HG03432 (cell line): ENCODE measurements around the gene ALKBH3.

Source experiments
- ATAC-seq: cut with Tn5 transposase; IDR thresholded peaks from one replicate; pipeline ENCODE4 v1.9.1; 2021; ENCODE audit warnings: mild to moderate bottlenecking, moderate library complexity; ENCODE audit not compliant: unreplicated experiment

The ALKBH3 gene

DNA sequence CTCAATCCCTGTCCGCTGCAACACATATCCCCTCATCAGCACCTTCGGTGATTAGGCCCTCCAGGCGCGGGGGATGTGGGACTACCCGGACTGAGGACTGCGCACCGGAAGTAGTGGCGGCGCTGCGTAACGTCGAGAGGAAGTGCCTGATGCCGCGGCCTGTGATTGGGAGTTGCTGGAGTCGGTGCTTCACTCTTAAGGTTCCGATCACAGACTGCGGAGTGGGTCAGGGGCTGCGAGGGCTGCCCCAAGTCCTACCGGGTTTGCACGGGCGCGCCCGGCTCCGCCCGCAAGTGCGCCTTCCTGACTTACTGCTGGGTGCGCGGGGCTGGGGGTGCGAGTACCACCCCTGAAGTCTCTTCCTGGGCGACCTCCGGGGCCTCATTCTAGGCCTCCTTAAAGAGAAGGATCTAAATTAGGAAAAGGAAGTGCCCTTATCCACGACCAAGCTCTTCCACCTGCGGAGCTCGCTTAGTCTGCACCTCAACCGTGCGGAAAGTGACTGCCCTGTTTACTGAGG is at the start of gene ALKBH3:
ALKBH3 (plus strand) TSS at position 192 of the 520 bp plus-strand sequence. CDS start 1,822 bp downstream, outside the sequence.
- ATAC-seq, result peak; percentile 99

DNA sequence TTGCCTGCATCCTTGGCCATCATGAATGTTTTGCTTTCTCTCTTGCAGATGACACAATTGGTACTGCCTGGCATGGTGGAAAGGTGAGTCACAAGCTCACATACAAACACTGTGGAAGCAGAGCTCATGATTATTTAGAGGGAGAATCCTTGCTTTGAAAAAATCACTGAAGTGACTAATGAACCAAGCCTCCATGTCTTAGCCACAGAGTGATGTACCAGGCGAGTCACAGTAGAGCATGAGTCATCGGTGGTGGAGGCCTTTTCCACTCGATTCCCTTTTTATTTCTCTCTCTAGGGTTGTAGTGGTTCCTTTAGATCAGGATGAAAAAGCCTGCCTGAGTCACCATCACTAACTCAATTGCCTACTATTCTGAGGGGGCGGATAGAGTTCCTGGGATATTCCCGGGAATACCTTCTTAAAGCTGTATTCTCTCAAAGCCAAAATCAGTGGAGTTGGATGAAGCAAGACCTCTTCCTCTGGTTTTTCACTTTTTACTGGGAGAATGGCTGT is 49.6 kb upstream of the ALKBH3 start:
- ATAC-seq, result peak; percentile 63

DNA sequence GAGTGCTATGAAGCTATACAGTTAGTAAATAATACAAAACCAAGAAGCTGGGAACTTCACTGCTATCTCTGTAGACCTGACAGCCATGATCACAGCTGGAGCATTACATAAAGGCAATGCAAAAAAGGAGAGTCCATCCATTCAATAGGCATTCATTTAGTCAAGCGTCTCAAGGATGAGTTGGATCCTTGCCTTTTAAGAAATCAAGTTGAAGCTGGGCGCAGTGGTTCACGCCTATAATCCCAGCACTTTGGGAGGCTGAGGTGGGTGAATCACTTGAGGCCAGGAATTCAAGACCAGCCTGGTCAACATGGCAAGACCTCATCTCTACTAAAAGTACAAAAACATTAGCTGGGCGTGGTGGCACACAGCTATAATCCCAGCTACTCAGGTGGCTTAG is 48.1 kb upstream of the ALKBH3 start:
- no peak for ATAC-seq

DNA sequence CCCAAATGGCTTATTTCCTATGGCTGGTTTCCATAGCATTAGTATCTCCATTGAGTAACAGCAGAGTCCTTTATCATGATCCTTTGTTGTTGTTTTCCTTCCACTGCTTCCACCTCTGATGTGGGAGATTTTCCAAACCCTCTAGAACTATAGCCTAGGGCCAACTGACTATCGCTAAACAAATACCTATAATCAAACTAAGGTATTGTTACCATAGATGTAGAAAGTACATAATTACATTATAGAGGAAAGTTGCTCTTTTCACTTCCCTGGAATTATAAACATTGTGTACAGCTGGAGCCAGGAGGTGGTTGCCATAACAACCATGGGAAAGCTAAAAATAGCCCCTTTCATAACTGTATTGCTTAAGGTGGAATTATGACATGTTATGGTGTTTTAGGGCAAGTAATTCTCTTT is 47.0 kb upstream of the ALKBH3 start:
- no peak for ATAC-seq

DNA sequence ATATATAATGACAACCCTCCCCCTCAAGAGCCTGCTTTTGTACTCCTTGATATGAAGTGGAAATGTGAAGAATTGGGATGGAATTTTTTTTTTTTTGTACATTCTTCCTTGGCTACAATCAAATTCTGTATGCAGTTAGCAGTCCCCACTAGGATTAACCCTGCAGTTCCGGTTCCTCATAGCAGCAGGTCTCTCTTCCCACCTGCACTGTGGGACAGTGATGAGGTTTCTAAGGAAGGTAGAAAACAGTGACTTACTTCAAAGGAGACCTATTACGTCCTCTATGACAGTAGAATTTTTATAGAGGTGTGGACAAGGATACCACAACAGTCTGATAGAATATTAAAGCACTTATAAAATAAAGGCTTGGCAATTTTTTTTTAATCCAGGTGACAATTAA is 46.3 kb upstream of the ALKBH3 start:
- ATAC-seq, result no peak

DNA sequence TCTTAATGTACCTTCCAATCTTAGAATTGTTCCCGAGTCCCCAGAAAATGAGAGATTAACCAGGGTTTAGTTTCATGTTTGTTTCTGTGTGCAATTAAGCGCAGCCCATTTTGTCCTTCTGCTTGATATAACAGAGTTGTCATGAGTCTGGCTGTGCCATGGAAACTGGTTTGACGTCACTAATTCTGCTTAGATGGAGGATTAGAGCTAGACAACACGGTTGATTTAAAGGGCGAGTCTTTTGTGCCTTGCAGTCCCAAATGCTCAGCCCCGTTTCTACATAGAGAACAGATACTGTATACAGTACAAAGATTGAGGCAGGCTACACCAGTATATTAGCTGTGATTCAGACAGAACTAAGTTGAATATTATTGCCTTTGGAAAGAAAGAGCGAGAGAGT is 45.5 kb upstream of the ALKBH3 start:
- ATAC-seq, result no peak

DNA sequence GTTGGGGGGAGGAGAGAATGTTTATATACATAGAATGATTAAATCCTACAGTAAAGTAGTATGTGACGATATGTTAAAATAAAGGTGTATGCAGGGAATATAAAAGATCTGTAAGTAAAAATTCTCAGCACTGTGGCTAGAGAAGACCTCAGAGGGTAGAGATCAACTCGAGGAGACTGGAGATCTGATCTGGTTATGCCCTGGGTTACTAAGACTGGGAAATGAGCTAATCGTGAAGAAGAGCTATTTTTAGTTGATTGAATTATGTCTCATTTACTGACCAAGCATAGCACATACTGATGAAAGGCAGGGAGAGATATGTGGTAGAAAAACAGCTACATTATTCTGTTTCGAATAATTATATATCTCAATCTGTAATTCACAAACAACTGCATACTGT is 42.8 kb upstream of the ALKBH3 start:
- peak; percentile 69 for ATAC-seq

DNA sequence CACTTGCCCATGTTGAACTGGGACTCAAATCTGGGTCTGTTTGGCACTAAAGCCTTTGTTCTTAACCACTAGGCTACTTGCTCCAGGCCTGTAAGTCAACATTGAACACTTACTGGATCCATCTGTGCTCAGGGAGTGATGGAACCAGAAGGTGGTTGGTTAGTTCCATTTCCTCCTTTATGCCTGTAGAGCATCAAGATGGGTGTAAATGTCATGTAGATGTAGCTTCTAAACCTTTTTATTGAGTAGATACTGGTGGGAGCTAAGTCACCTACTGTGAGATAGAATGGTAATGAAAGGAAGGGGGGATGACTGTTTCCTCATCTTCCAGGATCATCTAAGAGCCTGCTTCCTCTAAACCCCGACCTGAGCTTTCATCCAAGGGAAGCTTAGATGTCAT is 38.6 kb upstream of the ALKBH3 start:
- ATAC-seq, result no peak

DNA sequence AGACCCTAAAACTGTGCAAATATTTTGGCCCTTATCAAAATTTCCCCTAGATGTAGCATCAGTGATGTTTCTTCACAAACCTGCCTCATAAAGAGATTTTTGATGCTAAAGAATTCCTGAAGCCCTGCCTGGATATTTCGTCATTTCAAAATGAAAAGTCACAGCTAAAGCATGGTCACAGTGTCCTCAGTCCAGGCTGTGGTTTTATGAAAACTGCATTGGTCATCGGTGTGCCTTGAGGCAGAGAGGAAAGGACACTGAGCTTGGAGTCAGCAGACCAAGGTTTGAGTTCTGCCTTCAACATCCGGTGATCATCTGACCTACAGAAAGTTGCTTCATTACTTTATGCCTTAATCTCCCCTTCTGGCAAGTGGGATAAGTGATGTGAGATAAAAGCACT is 34.8 kb upstream of the ALKBH3 start:
- ATAC-seq, result no peak

DNA sequence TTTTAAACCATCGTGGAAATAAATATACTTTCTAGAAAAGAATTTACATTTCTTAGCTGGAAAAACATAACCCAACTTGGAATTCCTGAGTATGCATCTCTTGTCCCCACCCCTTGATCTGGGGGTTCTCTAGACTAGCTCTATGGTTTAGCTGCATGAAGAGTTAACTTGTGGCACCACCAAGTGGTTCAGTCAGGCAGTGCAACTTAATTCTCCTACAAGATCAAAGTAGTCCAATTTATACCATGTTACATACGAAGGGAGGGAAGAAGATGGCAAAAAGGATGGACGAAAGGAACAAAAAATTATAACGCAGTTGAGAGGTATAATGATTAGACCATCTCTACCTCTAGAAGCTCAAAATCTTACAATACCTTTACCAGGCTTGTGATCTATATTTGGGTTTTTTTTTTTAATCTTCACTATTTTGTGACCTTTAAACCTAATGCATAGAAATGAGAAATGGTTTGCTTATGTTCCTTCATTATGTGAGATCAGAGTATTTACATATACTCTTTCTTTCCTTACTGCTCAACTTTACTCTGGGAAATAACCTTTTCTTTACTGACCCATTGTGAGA is 28.5 kb upstream of the ALKBH3 start:
- ATAC-seq, result peak; percentile 87

DNA sequence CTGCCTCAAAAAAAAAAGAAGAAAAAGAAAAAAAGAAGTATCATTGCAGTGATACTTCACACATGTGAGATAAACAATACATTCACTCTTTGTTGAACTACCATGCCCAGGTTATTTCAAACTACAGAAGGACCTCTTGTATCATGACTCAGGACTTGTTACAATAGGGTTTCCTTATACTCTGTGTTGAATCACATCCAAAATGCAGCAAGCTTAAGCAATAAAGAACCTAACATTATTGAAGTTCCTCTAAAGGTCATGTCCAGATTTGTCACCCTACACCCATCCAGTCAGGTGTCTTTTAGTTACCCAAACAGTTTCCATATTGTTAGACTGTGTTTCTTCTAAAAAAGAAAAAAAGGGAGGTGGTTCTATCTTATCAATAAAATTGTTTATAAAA is 26.9 kb upstream of the ALKBH3 start:
- no peak for ATAC-seq

DNA sequence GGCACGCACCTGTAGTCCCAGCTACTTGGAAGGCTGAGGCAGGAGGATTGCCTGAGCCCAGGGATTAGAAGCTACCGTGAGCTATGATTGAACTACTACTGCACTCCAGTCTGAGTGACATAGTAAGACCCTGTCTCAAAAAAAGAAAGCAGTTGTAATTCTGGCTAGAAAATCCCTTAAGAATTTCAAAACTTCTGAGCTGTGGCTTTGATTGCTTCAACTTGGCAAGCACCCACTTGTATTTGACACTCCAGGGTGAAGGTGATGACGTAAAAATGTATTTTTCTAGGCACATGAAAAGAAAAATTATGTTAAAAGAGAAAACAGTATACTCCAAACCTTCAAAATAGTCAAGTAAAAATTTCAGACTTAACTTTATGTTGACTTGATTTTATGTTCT is 23.6 kb upstream of the ALKBH3 start:
- ATAC-seq, result no peak

DNA sequence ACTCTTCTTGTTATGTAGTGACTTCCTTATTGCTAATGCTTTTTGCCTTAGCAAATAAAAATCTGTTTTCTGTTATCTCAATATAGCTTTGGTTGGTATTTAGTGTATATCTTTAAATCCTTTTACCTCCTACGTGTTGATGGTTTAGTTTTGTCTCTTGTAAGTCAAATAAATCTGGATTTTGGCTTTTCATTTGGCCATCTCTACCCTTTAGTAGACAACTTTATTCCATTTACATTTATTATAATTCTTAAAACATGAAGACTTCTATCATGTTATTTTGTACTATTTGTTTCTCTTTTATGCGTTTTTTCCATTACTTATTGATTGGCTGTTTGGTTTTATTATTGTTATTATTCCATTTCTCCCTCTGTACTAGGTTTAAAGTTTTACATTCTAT is 19.5 kb upstream of the ALKBH3 start:
- ATAC-seq, result no peak

DNA sequence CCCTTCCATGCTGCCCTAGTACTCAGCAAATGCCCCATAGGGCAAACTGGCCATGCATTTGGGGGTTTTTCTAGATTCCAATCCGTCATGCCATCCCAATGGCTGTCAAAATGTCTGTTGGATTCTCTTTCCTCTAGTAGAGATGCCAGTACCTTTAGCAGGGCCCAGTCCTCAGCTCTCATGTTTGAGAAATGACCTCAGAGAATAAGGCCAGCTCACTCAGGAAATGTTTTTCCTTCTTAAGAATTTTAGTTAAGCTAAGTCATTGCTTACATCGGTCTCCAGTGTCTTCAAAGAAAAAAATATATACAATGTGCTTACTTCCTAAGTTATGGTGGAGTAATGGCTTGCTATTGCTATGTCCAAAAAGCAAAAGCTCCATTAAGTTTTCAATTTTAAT is 14.1 kb upstream of the ALKBH3 start:
- no peak for ATAC-seq

DNA sequence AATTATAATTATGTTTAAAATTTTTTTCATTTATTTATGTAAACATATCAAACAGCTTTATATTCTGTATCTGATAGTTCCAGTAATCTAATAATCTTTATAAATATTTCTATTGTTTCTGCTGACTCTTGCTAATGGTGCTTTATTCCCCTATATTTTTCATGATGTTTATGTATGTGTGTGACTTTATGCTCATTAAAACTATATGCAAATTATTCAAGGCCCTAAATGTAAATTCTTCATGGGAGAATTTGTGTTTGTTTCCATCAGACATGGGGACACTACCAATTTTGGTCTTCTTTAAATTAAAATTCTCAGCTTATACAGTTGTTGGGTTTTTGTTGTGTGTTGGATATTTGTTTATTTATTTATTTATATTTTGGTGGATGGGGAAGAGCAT is 13.7 kb upstream of the ALKBH3 start:
- no peak for ATAC-seq

DNA sequence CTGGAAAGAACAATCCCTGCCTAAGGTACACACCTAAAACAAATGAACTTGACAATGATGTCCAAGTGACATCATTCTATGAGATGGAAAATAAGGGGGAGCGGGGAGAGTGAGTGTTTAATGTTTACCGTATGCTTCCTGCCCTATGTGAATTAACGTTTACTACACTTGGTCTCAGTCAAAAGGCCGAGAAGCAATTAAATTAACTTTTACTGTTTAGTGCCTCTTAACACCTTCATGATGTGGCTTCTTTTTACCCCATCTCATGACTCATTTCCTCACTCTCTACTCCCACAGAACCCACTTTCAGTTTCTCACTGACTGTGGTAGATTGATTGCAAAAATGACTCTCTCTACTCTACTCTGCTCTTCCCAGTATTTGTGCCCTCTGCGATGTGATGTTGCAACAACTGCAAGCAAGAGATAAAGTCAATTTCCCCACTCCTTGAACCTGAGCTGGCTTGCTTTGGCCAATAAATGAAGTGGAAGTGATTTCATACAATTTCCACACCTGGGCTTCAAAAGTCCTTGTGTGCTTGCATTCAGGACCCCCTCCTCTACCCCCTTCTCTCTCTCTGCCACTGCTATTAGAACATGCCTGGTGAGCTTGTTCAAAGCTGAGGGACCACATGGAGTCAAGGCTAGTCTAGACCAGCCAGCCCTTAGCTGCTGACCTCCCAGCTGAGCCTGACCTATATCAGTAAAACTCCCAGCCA is 11.6 kb upstream of the ALKBH3 start:
- ATAC-seq, result peak; percentile 100

DNA sequence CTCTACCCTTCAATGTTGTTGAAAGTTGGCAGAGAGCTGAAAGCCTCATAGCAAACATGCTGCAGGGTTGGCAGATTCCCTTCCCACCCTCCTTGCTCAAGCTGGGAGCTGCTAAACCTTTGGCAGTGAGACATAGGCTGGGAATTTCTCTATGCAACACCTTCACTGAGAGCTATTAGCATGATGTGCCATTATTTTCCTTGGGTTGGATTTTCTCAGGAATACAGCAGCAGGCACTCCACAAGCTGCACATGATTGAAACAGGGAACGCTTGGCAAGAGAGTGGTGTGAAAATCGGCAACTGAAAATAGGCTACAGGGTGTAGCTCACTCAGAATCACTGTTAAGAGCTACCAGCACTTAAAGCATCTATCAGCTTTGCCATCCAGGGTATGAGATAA is 9.6 kb upstream of the ALKBH3 start:
- no peak for ATAC-seq

DNA sequence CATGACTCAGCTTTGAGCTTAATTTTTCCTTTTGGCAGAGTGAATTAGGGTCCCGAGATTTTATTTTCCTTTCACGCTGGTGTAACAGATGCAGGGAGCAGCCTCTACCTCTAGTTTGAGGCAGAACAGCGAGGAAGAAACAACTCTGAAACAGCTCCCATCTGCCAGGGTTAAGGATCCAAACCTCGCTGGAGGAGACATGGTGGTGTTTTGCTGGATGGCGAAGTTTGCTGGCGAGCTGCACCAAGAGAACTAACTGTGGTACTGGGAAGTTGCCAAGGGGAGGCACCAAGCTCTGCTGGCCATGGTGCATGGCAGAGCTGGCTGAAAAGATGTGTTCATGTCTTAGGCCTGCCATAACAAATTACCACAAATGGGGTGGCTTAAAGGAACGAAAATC is 7.6 kb upstream of the ALKBH3 start:
- ATAC-seq, result no peak

DNA sequence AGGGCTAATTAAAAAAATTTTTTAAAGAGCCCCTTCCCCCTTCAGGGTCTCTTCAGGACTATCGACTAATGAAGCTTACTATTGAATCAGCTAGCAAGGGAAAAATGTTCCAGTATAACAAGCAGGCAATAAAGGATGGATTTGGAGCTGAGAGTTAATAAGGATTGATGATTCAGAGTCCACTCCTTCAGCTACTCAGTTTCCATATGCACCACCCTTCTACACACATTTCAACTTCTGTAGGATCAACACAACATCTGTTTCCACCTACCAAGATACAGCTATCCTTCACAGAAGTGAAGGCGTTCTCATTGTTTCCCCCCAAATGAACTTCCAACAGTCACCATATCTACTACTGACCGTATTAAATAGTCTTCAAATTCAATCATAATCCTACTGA is 6.6 kb upstream of the ALKBH3 start:
- ATAC-seq, result no peak

DNA sequence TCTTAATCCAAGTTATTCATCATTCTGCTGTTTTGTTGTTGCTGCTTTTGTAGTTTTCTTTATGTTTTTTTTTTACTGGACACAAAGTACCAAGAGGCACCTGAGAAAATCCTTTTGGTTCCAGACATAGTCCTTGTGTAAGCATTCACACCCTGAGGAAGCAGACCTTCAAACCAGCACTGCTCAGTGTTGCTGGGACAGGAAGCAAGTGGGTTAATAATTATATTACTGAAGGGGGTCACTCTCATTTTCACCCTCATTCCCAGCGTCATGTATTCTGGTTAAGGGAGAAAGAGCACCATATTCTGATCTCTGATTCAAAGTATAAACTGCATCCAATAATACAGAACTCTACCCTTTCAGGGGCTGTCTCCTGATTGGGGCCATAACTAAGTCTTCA is 5.9 kb upstream of the ALKBH3 start:
- peak; percentile 65 for ATAC-seq

DNA sequence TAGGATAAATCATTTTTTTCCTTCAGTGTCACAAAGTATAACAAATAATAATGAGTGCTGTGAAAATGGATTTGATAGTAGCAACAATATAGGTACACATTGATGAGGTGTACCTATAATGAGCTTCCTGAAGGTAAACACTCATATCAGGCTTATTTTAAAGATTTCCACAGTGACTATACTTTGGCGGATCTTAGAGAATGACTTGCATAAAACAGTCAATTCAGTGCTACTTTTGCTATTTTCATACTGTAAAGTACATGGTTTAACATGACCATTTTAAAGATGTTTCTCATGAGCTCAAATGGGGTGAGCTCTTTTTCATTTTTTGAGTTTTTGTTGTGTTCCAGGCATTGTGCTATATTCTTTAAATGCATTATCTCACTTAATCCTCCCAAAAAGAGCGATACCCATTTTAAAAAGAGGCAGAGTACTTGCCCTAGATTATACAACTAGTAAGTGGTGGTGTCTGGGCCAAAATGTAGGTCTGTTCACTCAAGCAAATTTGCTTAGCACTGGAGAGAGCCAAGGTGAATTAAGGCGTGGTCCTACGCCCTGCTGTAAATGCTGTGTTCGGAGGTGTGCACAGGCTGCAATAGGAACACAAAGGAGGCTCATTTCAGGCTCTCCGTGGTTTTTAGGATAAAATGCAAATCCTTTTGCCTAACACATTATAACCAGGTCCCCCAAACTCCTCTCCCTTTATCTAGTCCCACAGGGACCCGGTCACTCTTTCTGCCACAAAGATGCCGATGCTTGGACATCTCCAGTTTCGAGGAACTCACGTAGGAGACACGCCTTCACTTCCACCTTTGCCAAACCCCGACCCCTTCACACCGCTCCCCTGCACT is 617 bp upstream of the ALKBH3 start:
- no peak for ATAC-seq

DNA sequence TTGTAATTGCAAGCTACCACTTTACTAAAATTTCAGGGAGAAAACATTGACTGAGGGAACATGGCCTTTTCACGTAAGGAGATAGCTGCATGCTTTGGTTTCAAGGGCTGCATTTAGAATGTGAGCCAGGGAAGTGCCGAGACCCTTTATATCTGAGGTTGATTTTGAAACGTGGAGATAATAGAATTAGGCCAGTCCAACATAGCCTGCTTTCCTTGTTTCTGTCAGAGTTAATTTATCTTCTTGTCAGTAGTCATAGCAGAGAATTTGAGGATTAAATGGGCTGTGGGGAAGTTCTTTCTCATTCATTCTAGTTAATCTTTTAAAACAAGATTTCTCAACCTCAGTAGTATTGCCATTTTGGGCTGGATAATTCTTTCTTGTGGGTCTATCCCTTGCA is 12.2 kb downstream of the ALKBH3 start:
- no peak for ATAC-seq
